HG03521 (cell line): ENCODE data around the gene ITGA2B.

Experiments used
- ATAC-seq: cut with Tn5 transposase; IDR thresholded peaks from one replicate; pipeline ENCODE4 v1.9.1; 2021; ENCODE audit warnings: mild to moderate bottlenecking, moderate library complexity; ENCODE audit not compliant: unreplicated experiment

The ITGA2B gene

GRCh38 chr17:44389281-44389680, at the start of gene ITGA2B:
ITGA2B (minus strand) TSS chr17:44389649; CDS start chr17:44389473, 176 bp downstream.
- ATAC-seq = no peak

GRCh38 chr17:44439168-44439567, 49.7 kb upstream of the ITGA2B start:
- ATAC-seq = no peak

- no peak for ATAC-seq
These were observed 49.2 kb upstream of the ITGA2B start for GRCh38 chr17:44438636-44439035.

GRCh38 chr17:44436336-44436735, 46.9 kb upstream of the ITGA2B start:
- ATAC-seq = no peak

GRCh38 chr17:44432254-44433157, 43.1 kb upstream of the ITGA2B start:
- ATAC-seq = no peak

GRCh38 chr17:44424828-44425461, 35.5 kb upstream of the ITGA2B start:
- no peak for ATAC-seq

GRCh38 chr17:44417553-44417952, 28.1 kb upstream of the ITGA2B start:
- no peak for ATAC-seq

- no peak for ATAC-seq
These were observed 27.3 kb upstream of the ITGA2B start for GRCh38 chr17:44416558-44417289.

- no peak for ATAC-seq
These were observed 25.1 kb upstream of the ITGA2B start for GRCh38 chr17:44414394-44415155.

- no peak for ATAC-seq
These were observed 20.0 kb upstream of the ITGA2B start for GRCh38 chr17:44409309-44410028.

- ATAC-seq = no peak
These were observed 19.3 kb upstream of the ITGA2B start for GRCh38 chr17:44408786-44409185.

GRCh38 chr17:44402564-44403172, 13.2 kb upstream of the ITGA2B start:
- ATAC-seq = no peak

- no peak for ATAC-seq
These were observed 10.9 kb upstream of the ITGA2B start for GRCh38 chr17:44400226-44400847.

GRCh38 chr17:44398692-44399691, 9.5 kb upstream of the ITGA2B start:
- no peak for ATAC-seq

- no peak for ATAC-seq
These were observed 8.3 kb upstream of the ITGA2B start for GRCh38 chr17:44397479-44398440.

- no peak for ATAC-seq
These were observed 7.5 kb upstream of the ITGA2B start for GRCh38 chr17:44396946-44397345.

- ATAC-seq = no peak
These were observed 5.4 kb upstream of the ITGA2B start for GRCh38 chr17:44394833-44395232.
